ENCODE measurements around the gene ZNF723. TPM values are rescaled to one million over a fixed set of nuclear protein-coding genes. Genes with fewer than 3 reads are reported as not detected.

ZNF723 gene
- total and polyA plus RNA-seq, 2 of the 8 experiments (the other 6 are each of a cell fraction or from before 2014, with no cell fraction given): not detected

GRCh38 chr19:22797040-22797439, 35.1 kb upstream of the ZNF723 start:
- WGBS, 2 experiments (ENCODE audit: extremely low coverage in 1 of 2, insufficient coverage in 1 of 2, insufficient read length in 1 of 2, insufficient replicate concordance in 2 of 2, low coverage in 1 of 2, low lambda C conversion rate in 2 of 2, missing lambda C conversion rate in 1 of 2): 77% methylated on average over 5 of the region's 5 CpGs; no CpG with 5 or more reads in 1 of the 2 experiments
- Histone ChIP-seq H2AK5ac (ENCODE audit: low read depth, low read length) (no peak overlapping the region), H3K4me3 (ENCODE audit: extremely low read depth in 1 of 4, insufficient read depth in 2 of 4, low read depth in 3 of 4, low read length in 4 of 4) (no peak overlapping the region), H2BK120ac (replicated peaks; ENCODE audit: low read depth, low read length) (no peak overlapping the region), H2BK20ac (ENCODE audit: low read length) (no peak overlapping the region), H3K23ac (ENCODE audit: insufficient read length) (no peak overlapping the region), H4K8ac (ENCODE audit: extremely low read depth, insufficient read depth, low read length) (no peak overlapping the region), H2AFZ (ENCODE audit: low read length) (no peak overlapping the region), H3K79me2 (ENCODE audit: control insufficient read depth in 1 of 2, insufficient read depth in 2 of 2, low read length in 2 of 2) (no peaks in the 10 kb centered on the region), H2BK12ac (ENCODE audit: low read depth, low read length) (no peak overlapping the region), H3K79me1 (ENCODE audit: low read depth, low read length) (no peaks in the 10 kb centered on the region), H3K36me3 (ENCODE audit: control insufficient read depth in 2 of 4, insufficient read depth in 4 of 4, low read length in 3 of 4) (no peaks in the 10 kb centered on the region), H3K56ac (replicated peaks; ENCODE audit: insufficient read length, low read depth, low read length) (no peak overlapping the region), H3K23me2 (ENCODE audit: low read depth, low read length) (no peaks in the 10 kb centered on the region), H4K5ac (ENCODE audit: insufficient read length, low read depth, low read length) (no peak overlapping the region), H4K20me1 (replicated peaks in 1 of 2; ENCODE audit: control insufficient read depth in 1 of 2, insufficient read depth in 2 of 2, low read length in 2 of 2) (no peaks in the 10 kb centered on the region), H2BK5ac (ENCODE audit: low read depth, low read length) (no peak overlapping the region), H3K4ac (replicated peaks; ENCODE audit: insufficient read length, low read depth, low read length) (no peak overlapping the region), H3K27ac (ENCODE audit: low read depth, low read length) (no peak overlapping the region), H3K9me3 (ENCODE audit: insufficient read depth in 2 of 2, low read depth in 1 of 2, low read length in 1 of 2) (peaks cover 35 to 69% of the 10 kb centered on the region in 2 experiments), H3K18ac (ENCODE audit: extremely low read depth, low read length) (no peak overlapping the region), H4K91ac (replicated peaks; ENCODE audit: insufficient read length, low read length) (no peak overlapping the region), H3K9ac (replicated peaks in 1 of 4; ENCODE audit: extremely low read depth in 1 of 4, low read depth in 3 of 4, low read length in 3 of 4) (no peak overlapping the region), H3K4me2 (ENCODE audit: insufficient read depth in 1 of 2, low read depth in 2 of 2, low read length in 2 of 2) (no peak overlapping the region), H3K4me1 (replicated peaks in 1 of 4; ENCODE audit: control insufficient read depth in 3 of 4, insufficient read depth in 4 of 4, low read length in 3 of 4) (no peaks in the 10 kb centered on the region), H3K27me3 (replicated peaks in 1 of 4; ENCODE audit: control insufficient read depth in 3 of 4, extremely low read depth in 1 of 4, insufficient read depth in 3 of 4, low read length in 3 of 4) (no peaks in the 10 kb centered on the region), H2BK15ac (ENCODE audit: low read length) (no peak overlapping the region), H3K14ac (ENCODE audit: insufficient read length) (no peak overlapping the region)
- no peak for DNase-seq (ENCODE audit: low read depth in 1 of 2, low spot score in 2 of 2)
- FAIRE-seq: no peak
- TF ChIP-seq POU5F1 (IDR thresholded peaks at IDR 0.05; ENCODE audit: low read depth, low read length) (no peak), KDM5A (IDR thresholded peaks at IDR 0.05; ENCODE audit: low read length) (no peak), CTBP2 (IDR thresholded peaks at IDR 0.05; ENCODE audit: borderline replicate concordance, insufficient read depth, insufficient read length, low read length) (no peak), MAX (IDR thresholded peaks at IDR 0.05) (no peak), CTCF (IDR thresholded peaks at IDR 0.05; ENCODE audit: control extremely low read depth in 1 of 3, insufficient read depth in 1 of 3, low read depth in 1 of 3, low read length in 3 of 3) (no peak), JUND (IDR thresholded peaks at IDR 0.05; ENCODE audit: low read length) (no peak)
- POLR2A ChIA-PET (ENCODE audit: partially characterized antibody): no interaction called here
- CTCF ChIA-PET (ENCODE audit: partially characterized antibody): no interaction called here

All from H1 (cell line).